ENCODE data around the gene ARHGAP25. TPM values are rescaled to one million over a fixed set of nuclear protein-coding genes. Genes with fewer than 3 reads are reported as not detected.

The ARHGAP25 gene
- total and polyA plus RNA-seq, 2 donors (not counting 1 experiment from before 2014, with no cell fraction given) = 2.7 to 5.8 TPM

- H2AFZ ChIP-seq (ENCODE audit: low read length) = no peak overlapping the region
- no peaks in the 10 kb centered on the region for H3K4me1 ChIP-seq (ENCODE audit: control insufficient read depth, extremely low read depth, insufficient read depth, low read length)
- TF ChIP-seq EZH2 (IDR thresholded peaks at IDR 0.05; ENCODE audit: low read length, missing control alignments) (no peak), CTCF (conservative IDR thresholded peaks at IDR 0.05 in 1 of 2, IDR thresholded peaks at IDR 0.05 in 1 of 2; ENCODE audit: low read depth in 1 of 2, low read length in 2 of 2) (no peak)
These were observed 5.8 kb downstream of the ARHGAP25 start for GRCh38 chr2:68740400-68740914.

DNA sequence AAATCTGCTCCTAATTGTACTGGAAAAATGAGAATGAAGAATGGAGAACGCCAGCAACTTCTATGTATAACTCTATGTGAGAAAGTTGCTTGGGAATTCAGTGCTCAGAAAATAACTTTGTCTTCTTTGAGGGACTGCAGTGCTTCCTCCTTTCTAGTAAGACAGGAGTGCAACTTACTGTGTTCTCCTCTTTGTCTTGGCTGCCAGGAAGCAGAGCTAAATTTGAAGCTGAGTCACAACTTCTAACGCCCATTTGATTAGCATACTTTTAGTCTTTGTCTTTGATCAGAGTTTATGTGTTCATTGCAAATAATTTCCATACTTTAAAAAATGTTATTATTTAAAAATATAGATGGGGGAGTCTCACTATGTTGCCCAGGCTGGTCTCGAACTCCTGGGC lies 6.6 kb downstream of the ARHGAP25 start:
- no peak overlapping the region for H3K4me2 ChIP-seq (ENCODE audit: extremely low read depth, insufficient read depth, low read length)
- no peaks in the 10 kb centered on the region for H3K27me3 ChIP-seq (ENCODE audit: control insufficient read depth, insufficient read depth, low read length)
- H3K36me3 ChIP-seq (ENCODE audit: control insufficient read depth, insufficient read depth, low read length) = no peaks in the 10 kb centered on the region
- H3K4me1 ChIP-seq (ENCODE audit: control insufficient read depth, extremely low read depth, insufficient read depth, low read length) = no peaks in the 10 kb centered on the region
- H2AFZ ChIP-seq (ENCODE audit: low read length) = no peak overlapping the region
- H3K79me2 ChIP-seq (ENCODE audit: control insufficient read depth, insufficient read depth, low read length) = no peaks in the 10 kb centered on the region
- no peaks in the 10 kb centered on the region for H4K20me1 ChIP-seq (ENCODE audit: control insufficient read depth, extremely low read depth, insufficient read depth, low read length)
- no peaks in the 10 kb centered on the region for H3K9me3 ChIP-seq (ENCODE audit: control insufficient read depth, insufficient read depth, low read depth, low read length)
- no peak overlapping the region for H3K27ac ChIP-seq (ENCODE audit: insufficient read depth, low read length)
- no peak overlapping the region for H3K4me3 ChIP-seq (replicated peaks in 1 of 4; ENCODE audit: control extremely low read depth in 1 of 4, insufficient read depth in 1 of 4, low read depth in 3 of 4, low read length in 4 of 4)
- H3K9ac ChIP-seq (ENCODE audit: insufficient read depth, low read length) = no peak overlapping the region
- no peak for TF ChIP-seq EZH2 (IDR thresholded peaks at IDR 0.05; ENCODE audit: low read length, missing control alignments)
- TF ChIP-seq CTCF (conservative IDR thresholded peaks at IDR 0.05 in 1 of 2, IDR thresholded peaks at IDR 0.05 in 1 of 2; ENCODE audit: low read depth in 1 of 2, low read length in 2 of 2) = no peak
- DNase-seq (ENCODE audit: low read depth in 2 of 2) = peak in 1 of 2 donors; percentile 53

More at GRCh38 chr2:68740400-68740914, 5.8 kb downstream of the ARHGAP25 start:
- no peak overlapping the region for H3K9ac ChIP-seq (ENCODE audit: insufficient read depth, low read length)
- no peaks in the 10 kb centered on the region for H3K79me2 ChIP-seq (ENCODE audit: control insufficient read depth, insufficient read depth, low read length)
- no peaks in the 10 kb centered on the region for H3K36me3 ChIP-seq (ENCODE audit: control insufficient read depth, insufficient read depth, low read length)
- H3K4me2 ChIP-seq (ENCODE audit: extremely low read depth, insufficient read depth, low read length) = no peak overlapping the region
- no peak overlapping the region for H3K27ac ChIP-seq (ENCODE audit: insufficient read depth, low read length)
- no peak overlapping the region for H3K4me3 ChIP-seq (replicated peaks in 1 of 4; ENCODE audit: control extremely low read depth in 1 of 4, insufficient read depth in 1 of 4, low read depth in 3 of 4, low read length in 4 of 4)
- H3K27me3 ChIP-seq (ENCODE audit: control insufficient read depth, insufficient read depth, low read length) = no peaks in the 10 kb centered on the region
- H4K20me1 ChIP-seq (ENCODE audit: control insufficient read depth, extremely low read depth, insufficient read depth, low read length) = no peaks in the 10 kb centered on the region
- H3K9me3 ChIP-seq (ENCODE audit: control insufficient read depth, insufficient read depth, low read depth, low read length) = no peaks in the 10 kb centered on the region
- peak in 1 of 2 donors; percentile 71 for DNase-seq (ENCODE audit: low read depth in 2 of 2)

- Histone ChIP-seq H3K27ac (ENCODE audit: insufficient read depth, low read length) (no peak overlapping the region), H3K9ac (ENCODE audit: insufficient read depth, low read length) (no peak overlapping the region), H2AFZ (ENCODE audit: low read length) (no peak overlapping the region), H4K20me1 (ENCODE audit: control insufficient read depth, extremely low read depth, insufficient read depth, low read length) (no peaks in the 10 kb centered on the region), H3K79me2 (ENCODE audit: control insufficient read depth, insufficient read depth, low read length) (no peaks in the 10 kb centered on the region), H3K4me1 (ENCODE audit: control insufficient read depth, extremely low read depth, insufficient read depth, low read length) (no peaks in the 10 kb centered on the region), H3K4me2 (ENCODE audit: extremely low read depth, insufficient read depth, low read length) (no peak overlapping the region), H3K9me3 (ENCODE audit: control insufficient read depth, insufficient read depth, low read depth, low read length) (no peaks in the 10 kb centered on the region), H3K4me3 (replicated peaks in 1 of 4; ENCODE audit: control extremely low read depth in 1 of 4, insufficient read depth in 1 of 4, low read depth in 3 of 4, low read length in 4 of 4) (no peak overlapping the region), H3K36me3 (ENCODE audit: control insufficient read depth, insufficient read depth, low read length) (no peaks in the 10 kb centered on the region), H3K27me3 (ENCODE audit: control insufficient read depth, insufficient read depth, low read length) (no peaks in the 10 kb centered on the region)
- no peak for DNase-seq (ENCODE audit: low read depth in 2 of 2)
- TF ChIP-seq CTCF (conservative IDR thresholded peaks at IDR 0.05 in 1 of 2, IDR thresholded peaks at IDR 0.05 in 1 of 2; ENCODE audit: low read depth in 1 of 2, low read length in 2 of 2) (no peak), EZH2 (IDR thresholded peaks at IDR 0.05; ENCODE audit: low read length, missing control alignments) (no peak)
These were observed 7.2 kb downstream of the ARHGAP25 start for GRCh38 chr2:68741805-68742306.

Measured in fibroblast of lung (primary cell).